ENCODE data around the gene DRD3.

DNA sequence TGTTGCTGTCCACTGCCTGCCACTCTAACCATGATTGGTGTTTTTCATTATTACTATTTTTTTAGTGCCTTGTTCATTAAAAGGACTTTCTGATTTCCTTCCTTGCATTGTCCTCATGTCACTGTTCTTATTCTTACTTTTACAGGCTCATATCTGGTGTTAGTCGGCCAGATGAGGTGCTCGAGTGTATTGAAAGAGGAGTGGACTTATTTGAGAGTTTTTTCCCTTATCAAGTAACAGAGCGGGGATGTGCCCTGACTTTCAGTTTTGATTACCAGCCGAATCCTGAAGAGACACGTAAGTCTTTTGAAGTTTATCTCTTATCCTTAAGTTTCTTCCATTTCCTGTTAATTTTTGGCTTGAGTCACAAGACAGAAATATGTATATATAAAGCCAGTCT, 99.1 kb downstream of the DRD3 start:
- TF ChIP-seq EZH2 (IDR thresholded peaks at IDR 0.05; ENCODE audit: borderline replicate concordance, insufficient read depth, low read length, poor library complexity, severe bottlenecking) (no peak), EP300 (conservative IDR thresholded peaks at IDR 0.05; ENCODE audit: poor library complexity, severe bottlenecking) (no peak)
- TF ChIP-seq, protein P1, sequence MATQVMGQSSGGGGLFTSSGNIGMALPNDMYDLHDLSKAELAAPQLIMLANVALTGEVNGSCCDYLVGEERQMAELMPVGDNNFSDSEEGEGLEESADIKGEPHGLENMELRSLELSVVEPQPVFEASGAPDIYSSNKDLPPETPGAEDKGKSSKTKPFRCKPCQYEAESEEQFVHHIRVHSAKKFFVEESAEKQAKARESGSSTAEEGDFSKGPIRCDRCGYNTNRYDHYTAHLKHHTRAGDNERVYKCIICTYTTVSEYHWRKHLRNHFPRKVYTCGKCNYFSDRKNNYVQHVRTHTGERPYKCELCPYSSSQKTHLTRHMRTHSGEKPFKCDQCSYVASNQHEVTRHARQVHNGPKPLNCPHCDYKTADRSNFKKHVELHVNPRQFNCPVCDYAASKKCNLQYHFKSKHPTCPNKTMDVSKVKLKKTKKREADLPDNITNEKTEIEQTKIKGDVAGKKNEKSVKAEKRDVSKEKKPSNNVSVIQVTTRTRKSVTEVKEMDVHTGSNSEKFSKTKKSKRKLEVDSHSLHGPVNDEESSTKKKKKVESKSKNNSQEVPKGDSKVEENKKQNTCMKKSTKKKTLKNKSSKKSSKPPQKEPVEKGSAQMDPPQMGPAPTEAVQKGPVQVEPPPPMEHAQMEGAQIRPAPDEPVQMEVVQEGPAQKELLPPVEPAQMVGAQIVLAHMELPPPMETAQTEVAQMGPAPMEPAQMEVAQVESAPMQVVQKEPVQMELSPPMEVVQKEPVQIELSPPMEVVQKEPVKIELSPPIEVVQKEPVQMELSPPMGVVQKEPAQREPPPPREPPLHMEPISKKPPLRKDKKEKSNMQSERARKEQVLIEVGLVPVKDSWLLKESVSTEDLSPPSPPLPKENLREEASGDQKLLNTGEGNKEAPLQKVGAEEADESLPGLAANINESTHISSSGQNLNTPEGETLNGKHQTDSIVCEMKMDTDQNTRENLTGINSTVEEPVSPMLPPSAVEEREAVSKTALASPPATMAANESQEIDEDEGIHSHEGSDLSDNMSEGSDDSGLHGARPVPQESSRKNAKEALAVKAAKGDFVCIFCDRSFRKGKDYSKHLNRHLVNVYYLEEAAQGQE (IDR thresholded peaks at IDR 0.05; ENCODE audit: borderline replicate concordance), result no peak
- TF ChIP-seq, protein P2, sequence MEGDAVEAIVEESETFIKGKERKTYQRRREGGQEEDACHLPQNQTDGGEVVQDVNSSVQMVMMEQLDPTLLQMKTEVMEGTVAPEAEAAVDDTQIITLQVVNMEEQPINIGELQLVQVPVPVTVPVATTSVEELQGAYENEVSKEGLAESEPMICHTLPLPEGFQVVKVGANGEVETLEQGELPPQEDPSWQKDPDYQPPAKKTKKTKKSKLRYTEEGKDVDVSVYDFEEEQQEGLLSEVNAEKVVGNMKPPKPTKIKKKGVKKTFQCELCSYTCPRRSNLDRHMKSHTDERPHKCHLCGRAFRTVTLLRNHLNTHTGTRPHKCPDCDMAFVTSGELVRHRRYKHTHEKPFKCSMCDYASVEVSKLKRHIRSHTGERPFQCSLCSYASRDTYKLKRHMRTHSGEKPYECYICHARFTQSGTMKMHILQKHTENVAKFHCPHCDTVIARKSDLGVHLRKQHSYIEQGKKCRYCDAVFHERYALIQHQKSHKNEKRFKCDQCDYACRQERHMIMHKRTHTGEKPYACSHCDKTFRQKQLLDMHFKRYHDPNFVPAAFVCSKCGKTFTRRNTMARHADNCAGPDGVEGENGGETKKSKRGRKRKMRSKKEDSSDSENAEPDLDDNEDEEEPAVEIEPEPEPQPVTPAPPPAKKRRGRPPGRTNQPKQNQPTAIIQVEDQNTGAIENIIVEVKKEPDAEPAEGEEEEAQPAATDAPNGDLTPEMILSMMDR (IDR thresholded peaks at IDR 0.05; ENCODE audit: poor library complexity, severe bottlenecking), result no peak
